ENCODE results near the gene ICA1. TPM values are rescaled to one million over a fixed set of nuclear protein-coding genes. Genes with fewer than 3 reads are reported as not detected.
A peak's percentile ranks its signal among the peaks of the same experiment; 100 is the strongest.

Gene ICA1
- total and polyA plus RNA-seq, 8 donors = 19.1 to 458 (median 77.4) TPM

DNA sequence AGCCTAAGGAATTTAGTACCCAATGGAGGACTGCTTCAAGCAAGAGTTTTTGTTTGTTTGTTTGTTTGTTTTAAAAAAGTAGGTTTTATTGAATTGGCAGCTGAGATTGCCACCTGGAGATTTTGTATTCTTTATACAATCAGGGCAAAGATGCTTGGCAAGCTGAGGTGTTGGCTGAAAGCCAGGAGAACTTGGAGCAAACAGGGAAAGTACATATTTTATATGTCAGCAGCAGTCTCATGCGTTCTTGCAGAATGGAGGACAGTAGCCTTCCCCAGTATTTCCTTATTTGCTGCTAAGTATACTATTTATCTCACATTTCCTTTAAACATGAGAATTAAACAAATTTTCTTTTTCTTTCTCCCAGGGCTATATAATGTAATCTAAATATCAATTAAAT lies 22.6 kb upstream of the ICA1 start:
- H3K27ac ChIP-seq = no peak overlapping the region
- H3K4me3 ChIP-seq = no peak overlapping the region
- H3K27me3 ChIP-seq = no peaks in the 10 kb centered on the region
- 24 to 35% (median 27%) methylated on average over 1 of the region's 1 CpG for WGBS, 5 donors
- DNase-seq = peak; percentile 77 to 87
- no peaks in the 10 kb centered on the region for H3K36me3 ChIP-seq
- TF ChIP-seq POLR2A (IDR thresholded peaks at IDR 0.05) = no peak
- no peak for TF ChIP-seq POLR2AphosphoS5 (IDR thresholded peaks at IDR 0.05)
- TF ChIP-seq EP300 (IDR thresholded peaks at IDR 0.05) = no peak
- TF ChIP-seq, protein P1, sequence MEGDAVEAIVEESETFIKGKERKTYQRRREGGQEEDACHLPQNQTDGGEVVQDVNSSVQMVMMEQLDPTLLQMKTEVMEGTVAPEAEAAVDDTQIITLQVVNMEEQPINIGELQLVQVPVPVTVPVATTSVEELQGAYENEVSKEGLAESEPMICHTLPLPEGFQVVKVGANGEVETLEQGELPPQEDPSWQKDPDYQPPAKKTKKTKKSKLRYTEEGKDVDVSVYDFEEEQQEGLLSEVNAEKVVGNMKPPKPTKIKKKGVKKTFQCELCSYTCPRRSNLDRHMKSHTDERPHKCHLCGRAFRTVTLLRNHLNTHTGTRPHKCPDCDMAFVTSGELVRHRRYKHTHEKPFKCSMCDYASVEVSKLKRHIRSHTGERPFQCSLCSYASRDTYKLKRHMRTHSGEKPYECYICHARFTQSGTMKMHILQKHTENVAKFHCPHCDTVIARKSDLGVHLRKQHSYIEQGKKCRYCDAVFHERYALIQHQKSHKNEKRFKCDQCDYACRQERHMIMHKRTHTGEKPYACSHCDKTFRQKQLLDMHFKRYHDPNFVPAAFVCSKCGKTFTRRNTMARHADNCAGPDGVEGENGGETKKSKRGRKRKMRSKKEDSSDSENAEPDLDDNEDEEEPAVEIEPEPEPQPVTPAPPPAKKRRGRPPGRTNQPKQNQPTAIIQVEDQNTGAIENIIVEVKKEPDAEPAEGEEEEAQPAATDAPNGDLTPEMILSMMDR (IDR thresholded peaks at IDR 0.05) = no peak
- intact Hi-C loops (cut with DNase I; ENCODE audit: low total_unique reads) = no loop called here
- no peaks in the 10 kb centered on the region for H3K9me3 ChIP-seq
- H3K4me1 ChIP-seq = peaks cover 0 to 6% (median 2%) of the 10 kb centered on the region in 4 donors

DNA sequence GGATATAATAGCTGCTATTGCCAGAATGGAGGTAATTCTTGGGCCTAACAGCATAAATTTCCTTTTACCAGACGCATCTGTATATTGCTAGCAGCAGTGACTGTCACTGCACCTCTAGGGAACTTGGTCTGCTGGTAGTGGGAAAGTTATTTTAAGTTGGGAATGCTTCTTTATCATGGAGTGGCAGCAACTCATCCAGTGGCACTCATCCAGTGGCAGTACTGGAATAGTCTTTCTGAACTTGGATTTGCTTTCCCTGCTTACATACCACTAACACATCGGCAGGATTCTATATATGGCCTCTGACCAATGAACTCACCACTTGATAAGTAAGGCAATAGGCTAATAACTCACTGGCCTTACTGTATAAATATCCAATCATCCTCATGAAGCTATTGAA lies 22.0 kb upstream of the ICA1 start:
- no peak overlapping the region for H3K4me3 ChIP-seq
- no peaks in the 10 kb centered on the region for H3K36me3 ChIP-seq
- peaks cover 0 to 6% (median 2%) of the 10 kb centered on the region in 4 donors for H3K4me1 ChIP-seq
- H3K27ac ChIP-seq = no peak overlapping the region
- no peaks in the 10 kb centered on the region for H3K27me3 ChIP-seq
- no peak for DNase-seq
- 62 to 84% (median 68%) methylated on average over 2 of the region's 2 CpGs for WGBS, 5 donors
- TF ChIP-seq, protein P1 (IDR thresholded peaks at IDR 0.05) = no peak
- TF ChIP-seq EP300 (IDR thresholded peaks at IDR 0.05) (no peak), POLR2A (IDR thresholded peaks at IDR 0.05) (no peak)
- H3K9me3 ChIP-seq = no peaks in the 10 kb centered on the region
- intact Hi-C loops (cut with DNase I; ENCODE audit: low total_unique reads) = no loop called here

DNA sequence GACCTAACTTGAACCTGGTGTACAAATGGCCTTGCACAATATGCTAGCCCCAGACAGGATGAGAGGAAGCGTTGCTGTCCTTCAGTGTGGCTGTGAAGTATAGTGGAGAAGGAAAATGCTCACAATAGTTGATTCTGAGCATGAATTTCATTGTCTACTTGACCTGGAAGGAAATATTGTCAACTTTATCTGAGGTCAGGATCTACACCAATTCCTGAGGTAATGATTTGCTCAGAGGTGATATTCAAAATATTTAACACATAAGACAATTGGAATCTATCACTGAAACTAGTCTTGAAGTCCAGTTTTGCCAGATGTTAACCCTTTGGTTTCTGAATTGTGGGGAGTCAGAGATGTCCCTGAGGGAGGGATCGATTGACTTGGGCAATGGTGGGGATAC lies 20.9 kb upstream of the ICA1 start:
- Histone ChIP-seq H3K27ac (no peak overlapping the region), H3K4me3 (no peak overlapping the region), H3K4me1 (peaks cover 0 to 6% (median 2%) of the 10 kb centered on the region in 4 donors), H3K36me3 (no peaks in the 10 kb centered on the region), H3K9me3 (no peaks in the 10 kb centered on the region), H3K27me3 (no peaks in the 10 kb centered on the region)
- TF ChIP-seq, protein P1 (IDR thresholded peaks at IDR 0.05) = no peak
- TF ChIP-seq EP300 (IDR thresholded peaks at IDR 0.05) = no peak
- TF ChIP-seq POLR2A (IDR thresholded peaks at IDR 0.05) = no peak
- no peak for TF ChIP-seq POLR2AphosphoS5 (IDR thresholded peaks at IDR 0.05)
- intact Hi-C loops (cut with DNase I; ENCODE audit: low total_unique reads) = no loop called here
- DNase-seq = no peak
- WGBS, 5 donors = 78 to 93% (median 90%) methylated on average over 2 of the region's 2 CpGs

DNA sequence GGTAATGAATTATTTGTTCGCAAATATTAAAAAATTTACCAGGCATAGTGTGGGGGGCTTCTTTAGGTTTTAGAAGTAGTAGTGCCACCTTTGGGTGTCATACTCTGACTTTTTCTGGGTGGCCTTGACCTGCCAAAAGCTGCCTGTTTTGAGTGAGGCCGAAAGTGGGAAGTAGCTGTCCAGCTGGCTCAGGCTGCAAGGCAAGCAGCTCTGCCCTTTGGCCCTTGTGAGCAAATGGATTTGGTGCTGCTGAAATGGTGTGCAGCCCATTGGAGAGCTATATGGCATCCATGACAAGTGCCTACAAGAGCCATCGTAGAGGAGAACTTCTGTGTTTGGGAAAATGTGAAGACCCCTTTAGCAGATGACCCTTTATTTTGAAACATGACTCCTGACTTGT lies 20.2 kb upstream of the ICA1 start:
- intact Hi-C loops (cut with DNase I; ENCODE audit: low total_unique reads) = no loop called here
- Histone ChIP-seq H3K27me3 (no peaks in the 10 kb centered on the region), H3K27ac (no peak overlapping the region), H3K4me3 (no peak overlapping the region), H3K36me3 (no peaks in the 10 kb centered on the region), H3K9me3 (no peaks in the 10 kb centered on the region), H3K4me1 (peaks cover 0 to 6% (median 2%) of the 10 kb centered on the region in 4 donors)
- DNase-seq = no peak
- 71 to 80% (median 77%) methylated on average over 3 of the region's 3 CpGs for WGBS, 5 donors
- TF ChIP-seq POLR2AphosphoS5 (IDR thresholded peaks at IDR 0.05) (no peak), POLR2A (IDR thresholded peaks at IDR 0.05) (no peak), EP300 (IDR thresholded peaks at IDR 0.05) (no peak)
- TF ChIP-seq, protein P1 (IDR thresholded peaks at IDR 0.05) = no peak

Measured in stomach (tissue), 9 donors.